Measurements from ENCODE around the gene SLC9C2.

DNA sequence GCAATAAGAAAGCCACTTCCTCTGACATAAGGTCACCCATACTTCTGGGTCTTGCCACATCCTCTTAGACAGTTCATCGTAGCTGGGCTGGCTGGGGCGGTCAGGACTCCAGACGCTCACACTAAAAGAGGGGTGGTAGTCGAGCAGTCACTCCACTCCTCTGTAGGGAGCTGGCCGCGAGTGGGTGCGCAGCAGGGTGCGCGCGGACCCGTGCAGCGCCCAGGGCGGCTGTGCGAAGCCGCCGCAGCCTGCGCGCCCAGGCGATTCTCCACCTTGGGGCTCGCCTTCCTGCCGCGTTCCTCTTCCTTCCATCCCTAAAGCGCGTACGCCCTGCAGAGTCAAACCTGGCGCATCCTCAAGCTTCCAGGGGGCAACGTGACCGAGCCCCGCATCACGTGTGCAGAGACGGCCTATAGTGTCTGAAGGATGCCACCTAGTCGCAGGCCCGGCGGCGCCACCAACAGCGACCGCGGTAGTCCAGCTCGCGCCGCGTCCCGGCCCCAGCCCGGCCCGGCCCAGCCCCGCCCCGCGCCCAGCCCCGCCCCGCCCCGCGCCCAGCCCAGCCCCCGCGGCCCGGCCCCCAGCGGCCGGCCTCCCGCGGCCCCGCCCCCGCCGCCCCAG is 126.1 kb downstream of the SLC9C2 start:
- TF ChIP-seq, protein P1, sequence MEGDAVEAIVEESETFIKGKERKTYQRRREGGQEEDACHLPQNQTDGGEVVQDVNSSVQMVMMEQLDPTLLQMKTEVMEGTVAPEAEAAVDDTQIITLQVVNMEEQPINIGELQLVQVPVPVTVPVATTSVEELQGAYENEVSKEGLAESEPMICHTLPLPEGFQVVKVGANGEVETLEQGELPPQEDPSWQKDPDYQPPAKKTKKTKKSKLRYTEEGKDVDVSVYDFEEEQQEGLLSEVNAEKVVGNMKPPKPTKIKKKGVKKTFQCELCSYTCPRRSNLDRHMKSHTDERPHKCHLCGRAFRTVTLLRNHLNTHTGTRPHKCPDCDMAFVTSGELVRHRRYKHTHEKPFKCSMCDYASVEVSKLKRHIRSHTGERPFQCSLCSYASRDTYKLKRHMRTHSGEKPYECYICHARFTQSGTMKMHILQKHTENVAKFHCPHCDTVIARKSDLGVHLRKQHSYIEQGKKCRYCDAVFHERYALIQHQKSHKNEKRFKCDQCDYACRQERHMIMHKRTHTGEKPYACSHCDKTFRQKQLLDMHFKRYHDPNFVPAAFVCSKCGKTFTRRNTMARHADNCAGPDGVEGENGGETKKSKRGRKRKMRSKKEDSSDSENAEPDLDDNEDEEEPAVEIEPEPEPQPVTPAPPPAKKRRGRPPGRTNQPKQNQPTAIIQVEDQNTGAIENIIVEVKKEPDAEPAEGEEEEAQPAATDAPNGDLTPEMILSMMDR (IDR thresholded peaks at IDR 0.05; ENCODE audit: poor library complexity, severe bottlenecking), result no peak
- TF ChIP-seq TAF1 (IDR thresholded peaks at IDR 0.05; ENCODE audit: low read depth), result no peak

All from neural cell (in vitro differentiated cells).